Measurements from ENCODE around the gene CDH23.

DNA sequence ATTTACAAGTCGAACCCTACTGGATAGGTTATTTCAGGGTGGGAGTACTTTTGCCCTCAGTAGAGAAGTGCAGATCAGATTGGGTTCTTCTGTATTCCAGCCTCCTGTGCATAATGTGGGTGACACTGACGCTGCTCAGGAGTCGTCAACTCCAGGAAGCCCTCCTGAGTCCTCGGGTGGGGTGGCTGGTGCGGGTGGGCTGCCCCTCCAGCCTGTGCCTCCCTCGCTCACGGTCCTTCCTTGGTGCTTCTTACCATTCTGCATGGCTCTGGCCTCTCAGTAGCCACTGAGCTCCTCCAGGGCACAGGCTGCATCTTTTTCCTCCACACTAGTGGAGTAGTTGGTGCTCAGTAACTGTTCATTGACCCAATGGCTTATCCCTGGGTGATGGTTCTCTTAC, 4.3 kb downstream of the CDH23 start:
- TF ChIP-seq, protein P1, sequence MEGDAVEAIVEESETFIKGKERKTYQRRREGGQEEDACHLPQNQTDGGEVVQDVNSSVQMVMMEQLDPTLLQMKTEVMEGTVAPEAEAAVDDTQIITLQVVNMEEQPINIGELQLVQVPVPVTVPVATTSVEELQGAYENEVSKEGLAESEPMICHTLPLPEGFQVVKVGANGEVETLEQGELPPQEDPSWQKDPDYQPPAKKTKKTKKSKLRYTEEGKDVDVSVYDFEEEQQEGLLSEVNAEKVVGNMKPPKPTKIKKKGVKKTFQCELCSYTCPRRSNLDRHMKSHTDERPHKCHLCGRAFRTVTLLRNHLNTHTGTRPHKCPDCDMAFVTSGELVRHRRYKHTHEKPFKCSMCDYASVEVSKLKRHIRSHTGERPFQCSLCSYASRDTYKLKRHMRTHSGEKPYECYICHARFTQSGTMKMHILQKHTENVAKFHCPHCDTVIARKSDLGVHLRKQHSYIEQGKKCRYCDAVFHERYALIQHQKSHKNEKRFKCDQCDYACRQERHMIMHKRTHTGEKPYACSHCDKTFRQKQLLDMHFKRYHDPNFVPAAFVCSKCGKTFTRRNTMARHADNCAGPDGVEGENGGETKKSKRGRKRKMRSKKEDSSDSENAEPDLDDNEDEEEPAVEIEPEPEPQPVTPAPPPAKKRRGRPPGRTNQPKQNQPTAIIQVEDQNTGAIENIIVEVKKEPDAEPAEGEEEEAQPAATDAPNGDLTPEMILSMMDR (IDR thresholded peaks at IDR 0.05; ENCODE audit: low read depth, low read length, poor library complexity, severe bottlenecking): no peak
- TF ChIP-seq EZH2phosphoT487 (IDR thresholded peaks at IDR 0.05; ENCODE audit: borderline replicate concordance, low read length): no peak
